GM13977 (cell line): ENCODE measurements around the gene PKN1.
A peak's percentile ranks its signal among the peaks of the same experiment; 100 is the strongest.

Experiments
- DNase-seq: peaks from one replicate; pipeline ENCODE4 v3.0.0; 2012; ENCODE audit warnings: low spot score
- CTCF ChIP-seq: IDR thresholded peaks from 2 replicates; pipeline ENCODE4 v1.5.1; 2012; ENCODE audit warnings: mild to moderate bottlenecking, control low read depth; ENCODE audit not compliant: insufficient read depth; ENCODE audit errors: extremely low read depth, missing control alignments
- in situ Hi-C: fragments of 300-500 bp; cut with MboI; formaldehyde crosslinking; loops from one replicate; pipeline ENCODE4 v1.12.0; 2022; ENCODE audit warnings: low sequenced_read_pairs, low pct_unique_long_range_greater_than_20kb, mixed read lengths, inconsistent platforms; ENCODE audit not compliant: unreplicated experiment

The PKN1 gene

GRCh38 chr19:14516746-14517438 is 83.8 kb downstream of the PKN1 start:
- in situ Hi-C loops: no loop called here
- peak; percentile 20 for DNase-seq
- TF ChIP-seq CTCF: no peak

- TF ChIP-seq CTCF: no peak
- DNase-seq: no peak
- in situ Hi-C loops: no loop called here
These were observed 84.3 kb downstream of the PKN1 start for GRCh38 chr19:14517446-14517839.

- in situ Hi-C loops: no loop called here
- DNase-seq: peak; percentile 97
- TF ChIP-seq CTCF: no peak
These were observed 84.9 kb downstream of the PKN1 start, which contains the start of gene DNAJB1 for GRCh38 chr19:14517840-14518505. Gene DNAJB1, minus strand, starts transcription at chr19:14518397. Its CDS starts 48 bp downstream, at chr19:14518349.

- in situ Hi-C loops: no loop called here
- DNase-seq: no peak
- TF ChIP-seq CTCF: no peak
These were observed 86.2 kb downstream of the PKN1 start for GRCh38 chr19:14519245-14519859.

- in situ Hi-C loops: no loop called here
- no peak for TF ChIP-seq CTCF
- no peak for DNase-seq
These were observed 86.8 kb downstream of the PKN1 start for GRCh38 chr19:14519860-14520407.

GRCh38 chr19:14520543-14520942 is 87.4 kb downstream of the PKN1 start:
- in situ Hi-C loops: no loop called here
- TF ChIP-seq CTCF: no peak

More at GRCh38 chr19:14520543-14520942, 87.4 kb downstream of the PKN1 start:
- DNase-seq: no peak
